K562 (cell line): ENCODE results near the gene HOXC5. TPM values are rescaled to one million over a fixed set of nuclear protein-coding genes. Genes with fewer than 3 reads are reported as not detected.

ENCODE experiments used
- ATF7 ChIP-seq: fragments of 450-650 bp; IDR thresholded peaks from 2 replicates; pipeline ENCODE4 v1.7.1; 2014; ENCODE audit warnings: mild to moderate bottlenecking, moderate library complexity
- BCL6 ChIP-seq: fragments of 250-450 bp; sonication (Bioruptor Pico); IDR thresholded peaks from 2 replicates; pipeline ENCODE4 v1.4.0; 2020
- CBFB ChIP-seq: sonication (generic); formaldehyde crosslinking; IDR thresholded peaks from 2 replicates; pipeline ENCODE4 v1.4.0; 2020; ENCODE audit warnings: mild to moderate bottlenecking, missing genetic modification reagents
- CREM ChIP-seq: IDR thresholded peaks from 2 replicates; pipeline ENCODE4 v1.6.1; 2014; ENCODE audit warnings: antibody characterized with exemption, low read depth
- FOS ChIP-seq: IDR thresholded peaks from 3 replicates; pipeline ENCODE4 v1.6.1; 2011; ENCODE audit not compliant: insufficient read length; ENCODE audit errors: extremely low read depth
- GABPB2 ChIP-seq: fragments of 250-450 bp; sonication (Bioruptor Pico); conservative IDR thresholded peaks from 2 replicates; pipeline ENCODE4 v1.5.1; 2021; ENCODE audit warnings: mild to moderate bottlenecking
- HNRNPL ChIP-seq: fragments of 200-400 bp; formaldehyde crosslinking; IDR thresholded peaks from 2 replicates; pipeline ENCODE4 v1.6.1; 2017; ENCODE audit warnings: low read depth, mild to moderate bottlenecking, low read length
- JUND ChIP-seq, 2 experiments: IDR thresholded peaks; 2 replicates in 1 of 2; 3 replicates in 1 of 2; pipeline ENCODE4 v1.6.1; 2011; ENCODE audit warnings: borderline replicate concordance in 2 of 2, low read depth in 2 of 2, low read length in 2 of 2, improper control_type of control experiment in 1 of 2, missing biosample characterization in 1 of 2, missing genetic modification characterization in 1 of 2, missing genetic modification reagents in 1 of 2
- LCOR ChIP-seq: sonication (generic); formaldehyde crosslinking; IDR thresholded peaks from 2 replicates; pipeline ENCODE4 v1.8.0; 2022; ENCODE audit warnings: mild to moderate bottlenecking, missing genetic modification reagents
- MAFK ChIP-seq: IDR thresholded peaks from 2 replicates; pipeline ENCODE4 v1.6.1; 2011; ENCODE audit warnings: low read length, improper control_type of control experiment
- MAZ ChIP-seq, 2 experiments: fragments of 450-650 bp in 1 of 2; sonication (generic) in 1 of 2; formaldehyde crosslinking; IDR thresholded peaks in 1 of 2; conservative IDR thresholded peaks in 1 of 2; 2 replicates each; pipeline versions ENCODE4 v1.4.0 to v1.5.0; 2020; ENCODE audit warnings: mild to moderate bottlenecking in 1 of 2, missing genetic modification reagents in 1 of 2
- SUPT5H ChIP-seq: fragments of 450-650 bp; IDR thresholded peaks from 2 replicates; pipeline ENCODE4 v1.6.1; 2016
- ZKSCAN1 ChIP-seq: fragments of 150-350 bp; IDR thresholded peaks from 2 replicates; pipeline ENCODE4 v1.6.1; 2016; ENCODE audit warnings: low read depth, low read length
- ZNF589 ChIP-seq: fragments of 200-800 bp; sonication (Bioruptor generic); IDR thresholded peaks from 2 replicates; pipeline ENCODE4 v1.6.1; 2016; ENCODE audit warnings: low read depth, missing genetic modification characterization, missing compliant biosample characterization
- polyA plus RNA-seq, 8 experiments: library from polyadenylated mRNA; depleted of rRNA in 4 of 8; stranded (reverse) in 5 of 8; unstranded in 3 of 8; fragments of >200 nt; fragmentation: Nextera tagmentation in 2 of 8; fragmentation: Illumina TruSeq in 1 of 8; extraction: Ambion mirVana in 2 of 8; extraction: Trizol in 1 of 8; gene quantifications; 2 replicates each; pipeline versions ENCODE4 v1.2.1 to v1.2.3, GENCODE V29; 2011 to 2014; ENCODE audit warnings: inconsistent platforms in 1 of 8, missing spikeins in 1 of 8
- total RNA-seq, 7 experiments: library from RNA; depleted of rRNA in 6 of 7; stranded (reverse); fragments of >200 nt in 6 of 7; fragmentation: Illumina TruSeq in 2 of 7; extraction: Trizol in 2 of 7; gene quantifications; 2 replicates each; pipeline versions ENCODE4 v1.2.1 to v1.2.3, GENCODE V29; 2011 to 2021; ENCODE audit warnings: low replicate concordance in 1 of 7
- TF ChIP-seq, protein P1 (sequence below), 2 experiments: fragments of 450-650 bp in 1 of 2; sonication (generic) in 1 of 2; formaldehyde crosslinking in 1 of 2; IDR thresholded peaks in 1 of 2; conservative IDR thresholded peaks in 1 of 2; 2 replicates each; pipeline versions ENCODE4 v1.6.1 to v1.8.1; 2016 to 2023; ENCODE audit warnings: mild to moderate bottlenecking in 2 of 2, moderate library complexity in 2 of 2, inconsistent platforms in 1 of 2, missing genetic modification reagents in 1 of 2
- TF ChIP-seq, protein P2 (sequence below), 2 experiments: fragments of 200-800 bp in 1 of 2; sonication (Bioruptor generic) in 1 of 2; sonication (generic) in 1 of 2; formaldehyde crosslinking in 1 of 2; IDR thresholded peaks in 1 of 2; conservative IDR thresholded peaks in 1 of 2; 2 replicates each; pipeline versions ENCODE4 v1.5.0 to v1.6.1; 2016 to 2020; ENCODE audit warnings: missing compliant biosample characterization in 1 of 2, missing genetic modification characterization in 1 of 2, missing genetic modification reagents in 1 of 2
- TF ChIP-seq, protein P3 (sequence below): fragments of 450-650 bp; formaldehyde crosslinking; IDR thresholded peaks from 2 replicates; pipeline ENCODE4 v1.4.0; 2020; ENCODE audit warnings: mild to moderate bottlenecking, moderate library complexity
- TF ChIP-seq, protein P4 (sequence below): sonication (generic); formaldehyde crosslinking; IDR thresholded peaks from 2 replicates; pipeline ENCODE4 v1.8.1; 2023; ENCODE audit warnings: mild to moderate bottlenecking, missing genetic modification reagents

Gene HOXC5
- total and polyA plus RNA-seq, 9 of the 15 experiments (the other 6 are each of a cell fraction or from before 2014, with no cell fraction given): 0.10 to 0.44 (median 0.18) TPM; not detected in 4

DNA sequence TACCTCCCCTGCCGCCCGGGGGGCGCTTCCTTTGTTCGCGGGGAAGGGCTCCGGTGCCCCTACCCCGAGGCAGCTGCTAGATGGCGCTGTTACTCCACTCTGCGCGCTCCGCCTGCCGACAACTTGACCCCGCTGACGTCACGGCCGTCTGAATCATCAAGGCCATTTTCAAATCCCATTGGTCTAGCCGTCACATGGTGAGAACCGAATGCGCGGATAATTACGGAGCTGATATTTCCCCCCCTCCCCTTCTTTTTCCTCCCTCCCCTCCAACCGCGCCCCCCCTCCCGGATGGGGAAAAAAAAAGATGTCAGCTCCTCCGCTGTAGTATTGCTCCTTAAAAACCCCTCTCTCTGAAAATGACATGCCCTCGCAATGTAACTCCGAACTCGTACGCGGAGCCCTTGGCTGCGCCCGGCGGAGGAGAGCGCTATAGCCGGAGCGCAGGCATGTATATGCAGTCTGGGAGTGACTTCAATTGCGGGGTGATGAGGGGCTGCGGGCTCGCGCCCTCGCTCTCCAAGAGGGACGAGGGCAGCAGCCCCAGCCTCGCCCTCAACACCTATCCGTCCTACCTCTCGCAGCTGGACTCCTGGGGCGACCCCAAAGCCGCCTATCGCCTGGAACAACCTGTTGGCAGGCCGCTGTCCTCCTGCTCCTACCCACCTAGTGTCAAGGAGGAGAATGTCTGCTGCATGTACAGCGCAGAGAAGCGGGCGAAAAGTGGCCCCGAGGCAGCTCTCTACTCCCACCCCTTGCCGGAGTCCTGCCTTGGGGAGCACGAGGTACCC lies 47.8 kb upstream of the HOXC5 start, which contains the start of gene HOXC10 (continued):
- TF ChIP-seq ZNF589 (CRISPR knock-in tag) (peak; percentile 39; the same call in 1 of the 2 replicates), FOS (peak; percentile 37), MAZ (CRISPR knock-in tag; conservative IDR thresholded peaks at IDR 0.05 in 1 of 2, IDR thresholded peaks at IDR 0.05 in 1 of 2) (peak in 1 of 2 experiments; percentile 71; a peak in 1 of 4 replicates), HNRNPL (no peak), CBFB (CRISPR knock-in tag) (no peak), GABPB2 (CRISPR knock-in tag) (no peak), SUPT5H (no peak), LCOR (peak; percentile 64; the same call in 1 of the 2 replicates), CREM (peak; percentile 98), ZKSCAN1 (0 out of 2 replicates have a peak, but pooled peaks have one; percentile 38), ATF7 (peak; percentile 71), BCL6 (CRISPR knock-in tag) (no peak), JUND (IDR thresholded peaks at IDR 0.05; ENCODE audit: borderline replicate concordance, low read depth, low read length) (peak; percentile 97), JUND (tag; IDR thresholded peaks at IDR 0.05; ENCODE audit: borderline replicate concordance, low read depth, low read length) (peak; percentile 92; the same call in 1 of the 3 replicates), MAFK (no peak)
- TF ChIP-seq, protein P1, sequence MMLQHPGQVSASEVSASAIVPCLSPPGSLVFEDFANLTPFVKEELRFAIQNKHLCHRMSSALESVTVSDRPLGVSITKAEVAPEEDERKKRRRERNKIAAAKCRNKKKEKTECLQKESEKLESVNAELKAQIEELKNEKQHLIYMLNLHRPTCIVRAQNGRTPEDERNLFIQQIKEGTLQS (IDR thresholded peaks at IDR 0.05): peak; percentile 93
- TF ChIP-seq, protein P1 (CRISPR knock-in tag; conservative IDR thresholded peaks at IDR 0.05): 0 out of 2 replicates have a peak, but pooled peaks have one; percentile 46
- TF ChIP-seq, protein P2, sequence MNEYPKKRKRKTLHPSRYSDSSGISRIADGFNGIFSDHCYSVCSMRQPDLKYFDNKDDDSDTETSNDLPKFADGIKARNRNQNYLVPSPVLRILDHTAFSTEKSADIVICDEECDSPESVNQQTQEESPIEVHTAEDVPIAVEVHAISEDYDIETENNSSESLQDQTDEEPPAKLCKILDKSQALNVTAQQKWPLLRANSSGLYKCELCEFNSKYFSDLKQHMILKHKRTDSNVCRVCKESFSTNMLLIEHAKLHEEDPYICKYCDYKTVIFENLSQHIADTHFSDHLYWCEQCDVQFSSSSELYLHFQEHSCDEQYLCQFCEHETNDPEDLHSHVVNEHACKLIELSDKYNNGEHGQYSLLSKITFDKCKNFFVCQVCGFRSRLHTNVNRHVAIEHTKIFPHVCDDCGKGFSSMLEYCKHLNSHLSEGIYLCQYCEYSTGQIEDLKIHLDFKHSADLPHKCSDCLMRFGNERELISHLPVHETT (CRISPR knock-in tag; conservative IDR thresholded peaks at IDR 0.05 in 1 of 2, IDR thresholded peaks at IDR 0.05 in 1 of 2): 0 out of 4 replicates have a peak, but pooled peaks of 1 of the 2 experiments have one; percentile 29
- TF ChIP-seq, protein P3, sequence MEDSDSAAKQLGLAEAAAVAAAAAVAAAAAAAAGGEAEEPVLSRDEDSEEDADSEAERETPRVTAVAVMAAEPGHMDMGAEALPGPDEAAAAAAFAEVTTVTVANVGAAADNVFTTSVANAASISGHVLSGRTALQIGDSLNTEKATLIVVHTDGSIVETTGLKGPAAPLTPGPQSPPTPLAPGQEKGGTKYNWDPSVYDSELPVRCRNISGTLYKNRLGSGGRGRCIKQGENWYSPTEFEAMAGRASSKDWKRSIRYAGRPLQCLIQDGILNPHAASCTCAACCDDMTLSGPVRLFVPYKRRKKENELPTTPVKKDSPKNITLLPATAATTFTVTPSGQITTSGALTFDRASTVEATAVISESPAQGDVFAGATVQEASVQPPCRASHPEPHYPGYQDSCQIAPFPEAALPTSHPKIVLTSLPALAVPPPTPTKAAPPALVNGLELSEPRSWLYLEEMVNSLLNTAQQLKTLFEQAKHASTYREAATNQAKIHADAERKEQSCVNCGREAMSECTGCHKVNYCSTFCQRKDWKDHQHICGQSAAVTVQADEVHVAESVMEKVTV (CRISPR knock-in tag): peak; percentile 74
- TF ChIP-seq, protein P4, sequence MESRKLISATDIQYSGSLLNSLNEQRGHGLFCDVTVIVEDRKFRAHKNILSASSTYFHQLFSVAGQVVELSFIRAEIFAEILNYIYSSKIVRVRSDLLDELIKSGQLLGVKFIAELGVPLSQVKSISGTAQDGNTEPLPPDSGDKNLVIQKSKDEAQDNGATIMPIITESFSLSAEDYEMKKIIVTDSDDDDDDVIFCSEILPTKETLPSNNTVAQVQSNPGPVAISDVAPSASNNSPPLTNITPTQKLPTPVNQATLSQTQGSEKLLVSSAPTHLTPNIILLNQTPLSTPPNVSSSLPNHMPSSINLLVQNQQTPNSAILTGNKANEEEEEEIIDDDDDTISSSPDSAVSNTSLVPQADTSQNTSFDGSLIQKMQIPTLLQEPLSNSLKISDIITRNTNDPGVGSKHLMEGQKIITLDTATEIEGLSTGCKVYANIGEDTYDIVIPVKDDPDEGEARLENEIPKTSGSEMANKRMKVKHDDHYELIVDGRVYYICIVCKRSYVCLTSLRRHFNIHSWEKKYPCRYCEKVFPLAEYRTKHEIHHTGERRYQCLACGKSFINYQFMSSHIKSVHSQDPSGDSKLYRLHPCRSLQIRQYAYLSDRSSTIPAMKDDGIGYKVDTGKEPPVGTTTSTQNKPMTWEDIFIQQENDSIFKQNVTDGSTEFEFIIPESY (CRISPR knock-in tag): peak; percentile 93
